GM08714 (cell line): ENCODE results near the gene NABP2.
"Not testable (repeated sequence)": the region's sequence is repeated elsewhere in the genome, so short reads cannot be mapped to it uniquely, and the experiment has no call there.

Experiments
- H3K4me3 ChIP-seq: fragments of 200-500 bp; sonication (Bioruptor generic); 2 replicates; pipeline ENCODE4 v1.5.1; 2014; ENCODE audit warnings: mild to moderate bottlenecking, low read length, inconsistent platforms
- ZNF274 ChIP-seq: IDR thresholded peaks from 2 replicates; pipeline ENCODE4 v1.6.1; 2012; ENCODE audit warnings: mild to moderate bottlenecking, low read depth, low read length

Gene NABP2

DNA sequence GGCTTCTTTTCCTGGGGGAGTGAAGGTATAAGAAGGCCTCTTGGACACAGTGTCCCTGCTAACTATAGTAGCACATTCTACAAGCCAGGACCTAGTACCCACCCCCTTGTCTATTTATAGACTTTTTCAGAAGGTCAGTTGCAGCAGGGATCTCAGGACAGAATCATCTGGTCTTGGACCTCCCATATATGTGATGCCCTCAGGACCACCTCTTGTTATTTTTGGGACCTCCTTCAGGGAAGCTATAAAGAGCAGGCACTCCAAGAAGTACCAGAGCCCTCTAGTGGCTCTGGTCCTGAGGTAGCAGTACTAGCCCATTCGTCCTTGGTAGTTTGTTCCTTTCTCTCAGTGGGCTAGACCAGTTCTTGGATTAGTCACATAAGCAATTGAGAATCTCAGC lies 46.9 kb downstream of the NABP2 start:
- no peak for TF ChIP-seq ZNF274
- H3K4me3 ChIP-seq: no peak overlapping the region

DNA sequence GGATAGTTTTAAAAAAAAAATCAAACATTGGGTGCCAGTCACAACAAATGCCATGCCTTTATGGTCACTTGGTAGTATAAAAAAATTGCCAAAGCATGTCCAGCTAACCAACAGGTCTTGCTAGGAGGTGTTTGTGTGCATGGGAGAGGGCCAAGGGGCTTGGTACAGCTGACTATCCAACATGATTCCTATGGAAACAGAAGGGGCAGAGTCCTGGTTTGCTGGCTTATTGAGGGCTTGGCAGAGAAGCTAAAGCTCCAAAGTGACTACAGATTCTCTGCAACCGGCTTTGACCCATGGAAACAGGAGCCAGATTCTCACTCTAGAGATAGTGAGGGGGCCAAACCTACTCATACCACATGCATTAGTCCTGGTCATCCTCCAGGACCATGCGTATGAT lies 48.3 kb downstream of the NABP2 start:
- H3K4me3 ChIP-seq: not testable (repeated sequence)

DNA sequence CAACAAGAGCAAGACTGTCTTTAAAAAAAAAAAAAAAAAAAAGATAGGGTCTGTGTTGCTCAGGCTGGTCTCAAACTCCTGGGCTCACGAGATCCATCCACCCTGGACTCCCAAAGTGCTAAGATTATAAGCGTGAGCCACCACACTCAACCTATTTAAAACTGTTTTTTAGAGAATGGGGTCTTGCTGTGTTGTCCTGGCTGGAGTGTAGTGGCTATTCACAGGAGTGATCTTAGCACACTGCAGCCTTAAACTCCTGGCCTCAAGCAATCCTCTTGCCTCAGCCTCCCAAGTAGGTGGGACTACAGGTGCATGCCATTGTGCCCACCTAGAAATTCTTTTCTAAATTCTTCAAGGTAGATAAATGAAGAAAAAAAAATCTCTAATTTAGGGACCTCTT lies 50.2 kb downstream of the NABP2 start:
- TF ChIP-seq ZNF274: no peak
- H3K4me3 ChIP-seq: no peak overlapping the region

DNA sequence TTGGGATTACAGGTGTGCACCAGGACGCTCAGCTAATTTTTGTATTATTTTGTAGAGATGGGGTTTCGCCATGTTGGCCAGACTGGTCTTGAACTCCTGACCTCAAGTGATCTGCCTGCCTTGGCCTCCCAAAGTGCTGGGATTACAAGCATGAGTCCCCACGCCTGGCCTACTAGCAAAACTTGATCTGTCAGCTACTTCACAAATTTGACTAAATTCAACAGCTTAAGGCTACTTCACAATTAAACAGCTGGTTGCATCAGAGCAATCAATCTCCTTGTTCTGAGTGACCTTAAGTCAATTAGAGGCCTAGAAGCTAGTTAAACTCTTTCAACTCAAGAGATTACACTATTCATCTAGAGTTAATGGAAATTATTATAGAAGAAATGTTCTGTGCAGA lies 54.8 kb downstream of the NABP2 start:
- no peak for TF ChIP-seq ZNF274
- no peak overlapping the region for H3K4me3 ChIP-seq
